Small intestine (tissue), 7 donors: ENCODE data around the gene RLBP1. TPM values are rescaled to one million over a fixed set of nuclear protein-coding genes. Genes with fewer than 3 reads are reported as not detected.

Experiments used
- DNase-seq, 2 donors: peaks; one replicate each; pipeline versions ENCODE4 v3.0.0 to v3.0.0-alpha.2; 2013
- FAIRE-seq: peaks from 2 replicates; lab custom pipeline; 2012; peaks lifted over from hg19 to GRCh38; lab: Jason Lieb, UNC
- H3K27ac ChIP-seq, 3 donors: one replicate each; pipeline ENCODE4 v1.5.1; 2013; ENCODE audit warnings: low read length in 2 of 3, mild to moderate bottlenecking in 2 of 3, control low read depth in 1 of 3, inconsistent platforms in 1 of 3, low read depth in 1 of 3, moderate library complexity in 1 of 3
- H3K27me3 ChIP-seq, 3 donors: one replicate each; pipeline ENCODE4 v1.6.1; 2013; ENCODE audit warnings: low read length in 3 of 3, inconsistent platforms in 1 of 3; ENCODE audit not compliant: control insufficient read depth in 3 of 3, insufficient read depth in 3 of 3
- H3K36me3 ChIP-seq, 3 donors: one replicate each; pipeline ENCODE4 v1.6.1; 2013; ENCODE audit warnings: low read length in 3 of 3, inconsistent platforms in 1 of 3, low read depth in 1 of 3, mild to moderate bottlenecking in 1 of 3, moderate library complexity in 1 of 3; ENCODE audit not compliant: control insufficient read depth in 3 of 3, insufficient read depth in 2 of 3
- H3K4me1 ChIP-seq, 3 donors: one replicate each; pipeline ENCODE4 v1.6.1; 2013; ENCODE audit warnings: low read length in 2 of 3, inconsistent platforms in 1 of 3, low read depth in 1 of 3, mild to moderate bottlenecking in 1 of 3, moderate library complexity in 1 of 3; ENCODE audit not compliant: control insufficient read depth in 3 of 3, insufficient read depth in 2 of 3
- H3K4me3 ChIP-seq, 3 donors: one replicate each; pipeline ENCODE4 v1.5.1; 2013; ENCODE audit warnings: low read length in 3 of 3, control low read depth in 1 of 3, inconsistent platforms in 1 of 3, low read depth in 1 of 3, mild to moderate bottlenecking in 1 of 3, moderate library complexity in 1 of 3
- H3K9me3 ChIP-seq, 2 donors: one replicate each; pipeline ENCODE4 v1.6.1; 2013; ENCODE audit warnings: low read depth in 1 of 2, low read length in 1 of 2; ENCODE audit not compliant: control insufficient read depth in 2 of 2, insufficient read depth in 1 of 2
- WGBS, 3 donors: extraction: QIAGEN DNeasy Blood & Tissue Kit; methylation state at CpG; one replicate each; pipeline ENCODE4 v1.1.7; 2013; 5-methylcytosine and 5-hydroxymethylcytosine counted together
- polyA plus RNA-seq, 4 donors: library from polyadenylated mRNA; stranded (reverse) in 3 of 4; unstranded in 1 of 4; fragments of 200-250 nt in 3 of 4; fragments of 120-200 nt in 1 of 4; gene quantifications; one replicate each; pipeline versions ENCODE4 v1.2.1 to v1.2.3, GENCODE V29; 2013
- donor health status: healthy with polysubstance abuse.
- donor health status: control.
- donor health status: control.
- donor health status: Bipolar disorder and iron deficiency.
- donor health status: healthy.

Gene RLBP1
- polyA plus RNA-seq, 4 donors = 0.13 to 0.60 TPM; not detected in 2

DNA sequence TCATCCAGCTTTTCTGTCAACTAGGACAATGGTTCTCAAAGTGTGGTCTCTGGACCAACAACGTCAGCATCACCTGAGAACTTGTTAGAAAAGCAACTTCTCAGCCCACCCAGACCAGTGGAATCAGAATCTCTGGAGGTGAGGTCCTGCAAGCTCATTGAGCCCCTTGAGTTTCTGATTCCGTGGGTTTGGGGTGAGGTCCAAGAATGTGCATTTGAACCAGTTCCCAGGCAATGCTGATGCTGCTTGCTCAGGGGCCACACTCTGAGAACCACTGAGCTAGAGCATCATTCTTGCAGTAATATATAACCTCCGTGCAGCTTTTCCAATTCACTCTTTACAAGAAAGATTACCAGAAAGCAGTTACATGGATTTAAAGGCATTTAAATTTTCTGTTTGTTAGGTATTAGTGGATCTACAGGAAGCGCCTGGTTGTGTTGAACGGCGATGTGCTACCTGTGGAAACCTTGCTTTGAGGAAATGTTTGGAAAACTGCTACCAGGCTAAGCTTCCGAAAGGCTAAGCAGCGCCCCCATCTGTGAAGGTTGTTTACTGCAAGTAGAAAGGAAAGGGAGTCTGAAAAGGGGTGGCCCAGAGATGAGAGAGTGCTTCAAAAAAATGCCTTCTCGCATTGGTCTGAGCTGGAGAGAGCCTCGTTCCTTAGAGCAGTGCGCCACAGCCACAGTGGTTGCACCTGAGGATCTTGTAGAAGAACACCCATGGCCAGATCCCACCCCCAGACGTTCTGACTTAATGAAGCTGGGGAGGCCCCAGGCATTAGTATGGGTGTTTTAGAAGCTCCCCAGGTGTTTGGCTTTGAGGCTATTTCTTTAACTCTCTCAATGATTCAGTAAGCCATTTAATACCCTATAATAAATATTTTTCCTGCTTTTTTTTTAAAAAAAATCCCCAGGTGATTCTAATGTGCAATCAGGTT, 50.0 kb downstream of the RLBP1 start:
- WGBS, 3 donors = 67 to 68% (median 68%) methylated on average over 12 of the region's 12 CpGs
- Histone ChIP-seq H3K27me3 (no peaks in the 10 kb centered on the region), H3K4me3 (no peak overlapping the region), H3K4me1 (peaks cover 0 to 7% (median 0%) of the 10 kb centered on the region in 3 donors), H3K27ac (no peak overlapping the region), H3K36me3 (peaks cover 2 to 33% (median 9%) of the 10 kb centered on the region in 3 donors), H3K9me3 (no peaks in the 10 kb centered on the region)
- peak; percentile 58 to 70 for DNase-seq
- no peak for FAIRE-seq

DNA sequence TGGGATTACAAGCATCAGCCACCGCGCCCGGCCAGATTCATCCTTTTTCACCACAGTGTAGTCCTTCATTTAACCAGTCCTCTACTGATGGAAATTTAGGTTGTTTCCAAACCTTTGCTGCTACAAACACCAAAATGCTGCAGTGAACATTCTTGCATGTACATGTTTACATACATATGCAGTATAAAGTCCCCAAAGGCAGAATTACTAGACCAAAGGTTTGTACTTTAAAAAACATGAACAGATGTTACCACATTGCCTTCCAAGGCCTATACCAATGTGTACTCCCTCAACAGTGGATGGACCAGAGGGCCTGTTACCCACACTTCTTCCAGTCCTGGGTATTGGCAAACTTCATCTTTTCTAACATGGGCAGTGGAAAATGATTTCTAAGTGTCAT, 51.0 kb downstream of the RLBP1 start:
- H3K4me3 ChIP-seq = no peak overlapping the region
- H3K27me3 ChIP-seq = no peaks in the 10 kb centered on the region
- DNase-seq = no peak
- no peak overlapping the region for H3K27ac ChIP-seq
- no peaks in the 10 kb centered on the region for H3K9me3 ChIP-seq
- H3K4me1 ChIP-seq = peaks cover 0 to 7% (median 4%) of the 10 kb centered on the region in 3 donors
- 93 to 99% (median 98%) methylated on average over 3 of the region's 3 CpGs for WGBS, 3 donors
- peaks cover 0 to 23% (median 4%) of the 10 kb centered on the region in 3 donors for H3K36me3 ChIP-seq
- no peak for FAIRE-seq

DNA sequence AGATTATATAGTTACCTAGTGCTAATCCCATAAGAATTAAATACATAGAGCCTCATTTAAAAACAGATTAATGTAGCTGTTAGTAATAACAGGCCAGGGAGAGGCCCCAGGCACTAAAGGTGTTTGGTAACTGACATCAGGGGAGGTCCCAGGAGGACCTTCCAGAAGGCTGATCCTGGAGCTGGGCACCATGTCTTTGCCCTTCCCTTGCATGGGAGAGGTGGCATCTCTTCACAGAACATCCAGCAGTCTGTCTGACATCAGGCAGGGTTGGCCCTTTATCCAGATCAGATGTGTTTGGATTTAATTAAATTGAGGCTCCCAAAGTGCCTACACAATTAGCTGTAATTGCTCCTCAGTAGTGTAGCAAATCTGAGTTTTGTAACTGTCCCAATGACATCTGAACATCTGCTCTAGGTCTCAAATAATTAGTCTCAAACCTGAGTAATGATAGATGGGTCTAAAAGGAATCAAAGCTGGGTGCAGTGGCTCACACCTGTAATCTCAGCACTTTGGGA, 53.0 kb downstream of the RLBP1 start:
- Histone ChIP-seq H3K27me3 (no peaks in the 10 kb centered on the region), H3K4me1 (peaks cover 0 to 7% (median 4%) of the 10 kb centered on the region in 3 donors), H3K36me3 (peaks cover 0 to 15% (median 4%) of the 10 kb centered on the region in 3 donors), H3K4me3 (no peak overlapping the region), H3K9me3 (no peaks in the 10 kb centered on the region), H3K27ac (peak overlapping the region in 1 of 3 donors; percentile 25)
- FAIRE-seq = no peak
- DNase-seq = no peak

DNA sequence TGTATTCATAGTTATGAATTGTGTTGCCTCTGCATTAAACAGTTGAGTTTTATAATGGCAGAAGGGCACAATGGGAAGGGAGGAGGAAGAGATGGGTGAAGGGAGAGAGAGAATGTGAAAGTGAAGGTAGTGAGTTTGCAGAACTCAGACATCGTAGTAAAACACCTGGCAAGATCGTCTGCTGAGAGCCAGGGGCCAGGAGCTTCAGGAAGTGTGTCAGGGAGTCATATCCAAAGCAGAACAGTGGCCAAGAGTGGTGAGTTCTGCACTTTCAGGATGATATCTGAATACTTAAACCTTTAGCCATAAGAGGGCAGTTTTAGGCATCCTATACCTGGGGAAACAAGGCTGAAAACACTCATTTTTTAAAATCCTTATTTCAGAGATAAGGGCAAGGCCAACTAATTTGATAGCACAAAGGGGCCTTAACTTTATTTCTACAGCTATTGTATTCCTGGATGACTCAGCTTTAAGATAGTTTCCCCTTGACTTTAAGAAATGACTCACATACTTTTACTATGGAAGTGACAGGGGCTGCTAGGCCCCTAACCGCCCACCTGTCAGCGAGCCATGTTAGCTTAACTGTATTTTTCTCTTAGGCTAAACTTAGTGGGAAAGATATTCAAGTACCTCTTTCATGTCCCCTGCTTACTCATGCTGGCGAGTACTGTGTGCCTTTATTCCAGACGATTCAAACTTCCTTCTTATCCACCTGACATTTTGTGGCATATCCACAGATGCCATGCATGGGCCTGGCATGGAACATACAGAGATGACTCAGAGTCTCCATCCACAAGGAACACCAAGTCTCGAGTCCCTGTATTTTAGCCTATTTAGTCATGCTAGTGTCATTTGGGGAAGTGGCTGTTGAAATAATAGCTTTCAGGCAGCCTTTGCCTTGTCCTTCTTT, 53.9 kb downstream of the RLBP1 start:
- H3K27ac ChIP-seq = peak overlapping the region in 1 of 3 donors; percentile 45
- no peaks in the 10 kb centered on the region for H3K9me3 ChIP-seq
- H3K4me1 ChIP-seq = peaks cover 0 to 7% (median 4%) of the 10 kb centered on the region in 3 donors
- 31 to 39% (median 37%) methylated on average over 7 of the region's 7 CpGs for WGBS, 3 donors
- no peak overlapping the region for H3K4me3 ChIP-seq
- no peaks in the 10 kb centered on the region for H3K27me3 ChIP-seq
- FAIRE-seq (no peak), DNase-seq (no peak)
- peaks cover 0 to 13% (median 2%) of the 10 kb centered on the region in 3 donors for H3K36me3 ChIP-seq

DNA sequence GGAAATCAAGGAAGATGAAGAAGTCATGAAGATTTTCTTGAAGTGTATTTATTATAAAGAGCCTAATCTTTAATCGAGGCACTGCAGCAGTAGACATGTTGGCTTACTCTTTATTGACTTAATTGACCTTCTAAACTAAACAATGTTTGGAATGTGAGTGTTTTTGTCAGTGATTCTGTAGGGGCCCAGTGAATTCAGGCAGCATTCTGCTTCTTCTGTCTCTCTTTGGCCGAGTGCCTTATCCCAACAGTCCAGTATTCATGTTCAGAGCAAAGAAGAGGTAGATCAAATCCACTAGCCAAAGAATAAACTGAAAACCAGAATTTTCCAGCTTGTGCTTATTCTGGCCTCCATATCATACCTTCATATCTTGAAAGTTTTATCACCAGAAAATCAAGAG, 55.7 kb downstream of the RLBP1 start:
- Histone ChIP-seq H3K27ac (no peak overlapping the region), H3K4me1 (peaks cover 0 to 7% (median 4%) of the 10 kb centered on the region in 3 donors), H3K27me3 (no peaks in the 10 kb centered on the region), H3K36me3 (peaks cover 0 to 8% (median 4%) of the 10 kb centered on the region in 3 donors), H3K9me3 (no peaks in the 10 kb centered on the region), H3K4me3 (no peak overlapping the region)
- DNase-seq (no peak), FAIRE-seq (no peak)
- WGBS, 3 donors = 60 to 76% (median 66%) methylated on average over 2 of the region's 2 CpGs

DNA sequence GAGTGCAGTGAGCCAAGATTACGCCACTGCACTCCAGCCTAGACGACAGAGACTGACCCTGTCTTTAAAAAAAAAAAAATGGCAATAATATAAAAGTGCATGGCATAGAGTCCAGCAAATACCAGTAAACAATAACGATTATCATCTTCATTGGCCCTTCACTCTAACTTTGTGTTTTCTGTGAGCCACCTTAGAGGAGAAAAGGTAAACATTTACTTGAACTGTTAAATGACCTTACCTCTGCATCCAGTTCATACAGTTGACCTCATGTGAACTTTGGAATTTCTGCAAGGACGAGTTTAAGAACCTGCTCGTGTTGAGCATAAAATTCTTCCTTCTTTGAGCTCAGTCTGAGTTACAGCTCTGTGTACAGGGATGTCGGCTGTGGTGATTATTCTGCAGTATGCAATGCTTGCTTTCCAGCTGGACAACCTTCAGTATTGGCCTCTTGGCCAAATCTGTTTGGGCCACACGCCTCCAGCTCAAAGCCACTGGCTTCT, 56.6 kb downstream of the RLBP1 start:
- no peaks in the 10 kb centered on the region for H3K27me3 ChIP-seq
- FAIRE-seq (no peak), DNase-seq (peak in 1 of 2 donors; percentile 34)
- WGBS, 3 donors = 56 to 60% (median 56%) methylated on average over 7 of the region's 7 CpGs
- H3K27ac ChIP-seq = no peak overlapping the region
- peaks cover 0 to 11% (median 4%) of the 10 kb centered on the region in 3 donors for H3K36me3 ChIP-seq
- H3K4me3 ChIP-seq = no peak overlapping the region
- peaks cover 0 to 7% (median 4%) of the 10 kb centered on the region in 3 donors for H3K4me1 ChIP-seq
- no peaks in the 10 kb centered on the region for H3K9me3 ChIP-seq

DNA sequence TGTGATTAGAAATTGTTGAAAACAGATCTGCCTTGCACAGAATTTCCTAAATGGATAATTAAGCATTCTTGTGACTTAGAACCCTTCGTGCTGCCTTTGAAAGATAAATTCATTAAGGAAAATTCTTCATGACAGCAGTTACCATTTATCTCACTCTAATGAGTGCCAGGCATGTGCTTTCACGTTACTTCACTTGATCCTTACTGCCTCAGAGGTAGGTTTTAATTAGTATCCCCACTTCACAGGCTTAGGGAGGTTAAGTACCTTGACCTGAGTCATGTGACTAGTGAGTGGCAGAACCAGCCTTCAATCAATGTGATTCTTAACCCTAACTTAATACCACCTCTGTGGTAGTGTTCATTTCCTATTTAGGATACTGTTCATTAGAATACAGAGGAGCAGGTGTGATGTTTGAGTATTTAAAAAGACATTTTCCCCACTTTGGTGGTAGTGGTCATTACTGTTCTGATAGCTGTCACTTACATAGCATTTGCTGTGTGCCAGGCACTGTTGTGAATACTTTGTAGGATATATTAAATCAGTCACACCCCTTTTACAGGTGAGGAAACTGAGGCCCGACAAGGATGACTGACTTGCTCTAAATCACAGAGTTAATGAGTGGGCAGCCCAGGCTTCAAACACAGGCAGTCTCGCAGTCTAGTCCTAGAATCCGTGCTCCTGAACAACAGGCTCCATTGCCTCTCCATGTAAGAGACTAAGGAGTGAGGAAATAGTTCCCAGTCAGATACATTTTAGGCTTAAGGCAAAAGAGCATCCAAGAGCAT, 57.9 kb downstream of the RLBP1 start:
- H3K9me3 ChIP-seq = no peaks in the 10 kb centered on the region
- no peak for DNase-seq
- peaks cover 0 to 19% (median 4%) of the 10 kb centered on the region in 3 donors for H3K36me3 ChIP-seq
- no peaks in the 10 kb centered on the region for H3K27me3 ChIP-seq
- no peak overlapping the region for H3K4me3 ChIP-seq
- WGBS, 3 donors = 87 to 93% (median 90%) methylated on average over 5 of the region's 5 CpGs
- FAIRE-seq = no peak
- peaks cover 0 to 7% (median 4%) of the 10 kb centered on the region in 3 donors for H3K4me1 ChIP-seq
- H3K27ac ChIP-seq = no peak overlapping the region
